Measurements from ENCODE around the gene CARMIL1. TPM values are rescaled to one million over a fixed set of nuclear protein-coding genes. Genes with fewer than 3 reads are reported as not detected.

CARMIL1 gene
- total RNA-seq, 1 donor from 2014 or later: 14.5 TPM

DNA sequence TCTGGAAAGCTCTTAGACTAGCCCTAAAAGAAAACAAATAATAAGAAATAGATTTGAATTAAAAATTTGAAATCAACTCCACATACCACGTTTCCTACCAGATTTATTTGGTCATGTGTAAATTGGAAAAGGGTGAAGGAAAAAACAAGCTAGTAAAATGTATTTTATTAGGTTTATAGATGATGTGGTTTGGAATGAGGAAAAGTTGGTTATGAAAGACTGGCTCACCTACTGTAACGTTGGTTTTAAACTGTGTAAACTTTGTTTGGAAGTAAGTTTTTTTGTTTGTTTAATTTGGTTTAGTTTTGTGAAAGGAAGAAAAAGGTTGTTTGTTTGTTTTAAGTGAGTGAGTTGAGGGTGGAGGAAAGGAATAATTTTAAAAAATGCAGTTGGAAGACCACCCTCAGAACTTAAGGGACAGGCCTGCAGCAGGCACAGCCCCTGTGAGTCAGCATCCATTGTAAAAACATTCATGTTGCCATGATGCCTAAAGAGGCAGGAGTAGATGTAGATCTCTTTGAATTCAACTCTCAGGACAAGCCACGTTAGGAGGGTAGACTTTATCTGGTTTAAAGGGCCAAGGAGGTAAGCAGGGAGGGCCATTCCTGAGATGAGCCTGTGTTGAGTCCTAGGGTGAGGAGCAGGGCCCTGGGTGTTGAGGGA lies 279.1 kb downstream of the CARMIL1 start:
- H3K9me3 Mint-ChIP-seq (ENCODE audit: low read depth): no peaks in the 10 kb centered on the region
- TF ChIP-seq, protein P1, sequence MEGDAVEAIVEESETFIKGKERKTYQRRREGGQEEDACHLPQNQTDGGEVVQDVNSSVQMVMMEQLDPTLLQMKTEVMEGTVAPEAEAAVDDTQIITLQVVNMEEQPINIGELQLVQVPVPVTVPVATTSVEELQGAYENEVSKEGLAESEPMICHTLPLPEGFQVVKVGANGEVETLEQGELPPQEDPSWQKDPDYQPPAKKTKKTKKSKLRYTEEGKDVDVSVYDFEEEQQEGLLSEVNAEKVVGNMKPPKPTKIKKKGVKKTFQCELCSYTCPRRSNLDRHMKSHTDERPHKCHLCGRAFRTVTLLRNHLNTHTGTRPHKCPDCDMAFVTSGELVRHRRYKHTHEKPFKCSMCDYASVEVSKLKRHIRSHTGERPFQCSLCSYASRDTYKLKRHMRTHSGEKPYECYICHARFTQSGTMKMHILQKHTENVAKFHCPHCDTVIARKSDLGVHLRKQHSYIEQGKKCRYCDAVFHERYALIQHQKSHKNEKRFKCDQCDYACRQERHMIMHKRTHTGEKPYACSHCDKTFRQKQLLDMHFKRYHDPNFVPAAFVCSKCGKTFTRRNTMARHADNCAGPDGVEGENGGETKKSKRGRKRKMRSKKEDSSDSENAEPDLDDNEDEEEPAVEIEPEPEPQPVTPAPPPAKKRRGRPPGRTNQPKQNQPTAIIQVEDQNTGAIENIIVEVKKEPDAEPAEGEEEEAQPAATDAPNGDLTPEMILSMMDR (IDR thresholded peaks at IDR 0.05): no peak
- peaks cover 2% of the 10 kb centered on the region for H3K36me3 Mint-ChIP-seq (ENCODE audit: low read depth)
- no peak for DNase-seq (ENCODE audit: low spot score)
- H3K4me1 Mint-ChIP-seq (ENCODE audit: low read depth): peaks cover 3% of the 10 kb centered on the region
- H3K27ac Mint-ChIP-seq (ENCODE audit: unreplicated experiment): no peak overlapping the region
- no peak overlapping the region for H3K4me3 Mint-ChIP-seq (ENCODE audit: unreplicated experiment)
- H3K27me3 Mint-ChIP-seq (ENCODE audit: low read depth): no peaks in the 10 kb centered on the region

DNA sequence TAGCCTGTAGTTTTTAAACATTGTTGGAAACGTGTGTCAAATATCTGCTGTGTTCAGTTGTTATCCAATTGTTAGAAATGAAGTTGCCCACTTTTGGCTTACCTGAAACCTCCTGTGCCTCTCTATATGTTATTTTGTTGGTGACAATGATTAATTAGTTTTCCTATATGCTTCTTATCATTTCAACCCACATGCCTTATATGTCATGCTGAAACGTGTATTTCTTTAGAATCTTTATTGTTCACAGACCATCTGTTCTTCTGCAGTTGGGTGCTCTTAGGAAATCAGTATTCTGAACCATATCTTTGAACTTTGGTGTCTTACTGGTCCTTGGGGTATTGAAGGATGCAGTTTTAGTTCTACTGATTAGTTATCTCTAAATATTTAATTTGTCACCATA lies 281.7 kb downstream of the CARMIL1 start:
- Mint-ChIP-seq H3K4me3 (ENCODE audit: unreplicated experiment) (no peak overlapping the region), H3K27ac (ENCODE audit: unreplicated experiment) (no peak overlapping the region), H3K4me1 (ENCODE audit: low read depth) (peaks cover 3% of the 10 kb centered on the region), H3K9me3 (ENCODE audit: low read depth) (no peaks in the 10 kb centered on the region), H3K27me3 (ENCODE audit: low read depth) (no peaks in the 10 kb centered on the region), H3K36me3 (ENCODE audit: low read depth) (peaks cover 3% of the 10 kb centered on the region)
- TF ChIP-seq, protein P1 (IDR thresholded peaks at IDR 0.05): no peak
- no peak for DNase-seq (ENCODE audit: low spot score)

DNA sequence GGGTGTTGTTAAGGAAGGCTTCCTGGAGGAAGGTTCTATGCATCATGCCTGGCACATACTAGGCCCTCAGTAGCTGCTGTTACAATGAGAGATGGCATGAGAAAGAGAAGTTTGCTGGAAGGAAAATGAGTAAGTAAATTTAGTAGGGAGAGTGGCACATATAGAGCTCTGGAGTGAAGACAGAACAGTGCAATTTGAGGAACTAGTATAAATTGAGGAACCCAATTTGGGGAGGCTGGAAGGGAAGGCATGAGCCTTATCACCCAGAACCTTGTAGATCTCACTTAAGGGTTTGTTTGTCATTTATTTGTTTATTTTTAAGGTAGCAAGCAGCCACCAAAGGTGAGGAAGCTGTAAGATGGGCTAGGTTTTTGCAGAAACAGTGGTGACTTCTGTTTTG lies 285.8 kb downstream of the CARMIL1 start:
- no peak overlapping the region for H3K4me3 Mint-ChIP-seq (ENCODE audit: unreplicated experiment)
- no peak for DNase-seq (ENCODE audit: low spot score)
- H3K9me3 Mint-ChIP-seq (ENCODE audit: low read depth): no peaks in the 10 kb centered on the region
- no peaks in the 10 kb centered on the region for H3K27me3 Mint-ChIP-seq (ENCODE audit: low read depth)
- peaks cover 3% of the 10 kb centered on the region for H3K36me3 Mint-ChIP-seq (ENCODE audit: low read depth)
- peaks cover 2% of the 10 kb centered on the region for H3K4me1 Mint-ChIP-seq (ENCODE audit: low read depth)
- no peak overlapping the region for H3K27ac Mint-ChIP-seq (ENCODE audit: unreplicated experiment)
- TF ChIP-seq, protein P1 (IDR thresholded peaks at IDR 0.05): no peak

DNA sequence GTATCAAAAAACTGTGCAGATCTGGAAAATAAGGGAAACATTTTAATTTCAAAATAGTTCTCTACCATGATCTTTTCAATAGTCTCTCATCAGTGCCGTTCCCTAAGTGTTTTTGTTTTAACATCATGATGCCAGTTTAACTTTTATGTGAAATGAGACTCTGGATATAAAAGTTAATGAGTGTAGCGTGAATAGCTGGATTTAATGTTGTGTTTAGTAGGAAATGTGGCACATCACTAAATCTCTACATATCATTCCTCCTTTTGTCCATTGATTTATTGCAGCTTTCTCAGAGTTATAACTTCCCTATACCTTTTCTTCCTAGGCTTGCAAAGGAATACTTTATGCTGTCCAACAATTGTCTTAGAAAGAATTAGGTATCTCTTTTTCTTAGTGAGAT lies 291.4 kb downstream of the CARMIL1 start:
- Mint-ChIP-seq H3K9me3 (ENCODE audit: low read depth) (no peaks in the 10 kb centered on the region), H3K4me3 (ENCODE audit: unreplicated experiment) (no peak overlapping the region), H3K36me3 (ENCODE audit: low read depth) (peaks cover 3% of the 10 kb centered on the region), H3K27me3 (ENCODE audit: low read depth) (no peaks in the 10 kb centered on the region), H3K27ac (ENCODE audit: unreplicated experiment) (no peak overlapping the region), H3K4me1 (ENCODE audit: low read depth) (peaks cover 9% of the 10 kb centered on the region)
- TF ChIP-seq, protein P1 (IDR thresholded peaks at IDR 0.05): no peak
- no peak for DNase-seq (ENCODE audit: low spot score)

DNA sequence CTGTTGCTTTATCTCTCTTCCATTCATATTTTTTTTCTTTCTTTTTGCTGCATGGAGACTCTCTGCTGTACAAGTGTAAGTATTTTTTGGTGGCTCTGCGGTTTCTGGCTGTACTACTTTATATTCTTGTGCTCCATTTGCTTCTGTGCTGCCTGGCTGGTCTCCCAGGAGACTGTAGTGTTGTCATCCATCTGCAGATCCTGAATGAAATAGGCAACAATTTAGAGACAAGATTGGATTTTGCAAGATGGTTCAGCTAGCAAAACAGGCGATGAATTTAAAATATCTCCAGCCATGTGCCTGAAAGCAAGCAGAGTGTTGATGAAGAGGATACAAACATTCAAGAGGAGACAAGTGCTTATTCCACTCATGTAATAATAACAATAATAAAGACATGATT lies 297.7 kb downstream of the CARMIL1 start:
- Mint-ChIP-seq H3K4me3 (ENCODE audit: unreplicated experiment) (no peak overlapping the region), H3K4me1 (ENCODE audit: low read depth) (no peaks in the 10 kb centered on the region), H3K9me3 (ENCODE audit: low read depth) (no peaks in the 10 kb centered on the region), H3K27ac (ENCODE audit: unreplicated experiment) (no peak overlapping the region), H3K27me3 (ENCODE audit: low read depth) (no peaks in the 10 kb centered on the region), H3K36me3 (ENCODE audit: low read depth) (peaks cover 2% of the 10 kb centered on the region)
- TF ChIP-seq, protein P1 (IDR thresholded peaks at IDR 0.05): no peak
- DNase-seq (ENCODE audit: low spot score): no peak

Measured in chondrocyte (in vitro differentiated cells).